ENCODE data around the gene MACROH2A2. TPM values are rescaled to one million over a fixed set of nuclear protein-coding genes. Genes with fewer than 3 reads are reported as not detected.
"Not testable (repeated sequence)": the region's sequence is repeated elsewhere in the genome, so short reads cannot be mapped to it uniquely, and the experiment has no call there.

MACROH2A2 gene
- total RNA-seq, 3 donors from 2014 or later = 7.3 to 13.6 (median 8.7) TPM

- no peak overlapping the region for H3K4me3 ChIP-seq
- ATAC-seq (peak; percentile 39), DNase-seq (no peak)
- no peaks in the 10 kb centered on the region for H3K4me1 ChIP-seq (ENCODE audit: low read depth)
- no peak for TF ChIP-seq CTCF (IDR thresholded peaks at IDR 0.05)
- no peaks in the 10 kb centered on the region for H3K36me3 ChIP-seq (ENCODE audit: low read depth)
- intact Hi-C loops (cut with DNase I, micrococcal nuclease) = no loop called here
- no peaks in the 10 kb centered on the region for H3K9me3 ChIP-seq
These were observed 16.7 kb downstream of the MACROH2A2 start for GRCh38 chr10:70069346-70069745.

- Histone ChIP-seq H3K4me3 (no peak overlapping the region), H3K9me3 (no peaks in the 10 kb centered on the region), H3K36me3 (ENCODE audit: low read depth) (no peaks in the 10 kb centered on the region), H3K4me1 (ENCODE audit: low read depth) (no peaks in the 10 kb centered on the region)
- no peak for TF ChIP-seq CTCF (IDR thresholded peaks at IDR 0.05)
- no peak for ATAC-seq
- no peak for DNase-seq
- intact Hi-C loops (cut with DNase I, micrococcal nuclease) = no loop called here
These were observed 18.2 kb downstream of the MACROH2A2 start for GRCh38 chr10:70070834-70071233.

- DNase-seq = no peak
- Histone ChIP-seq H3K9me3 (no peaks in the 10 kb centered on the region), H3K36me3 (ENCODE audit: low read depth) (no peaks in the 10 kb centered on the region), H3K4me1 (ENCODE audit: low read depth) (no peaks in the 10 kb centered on the region), H3K4me3 (no peak overlapping the region)
- no peak for ATAC-seq
- TF ChIP-seq CTCF (IDR thresholded peaks at IDR 0.05) = no peak
- intact Hi-C loops (cut with DNase I, micrococcal nuclease) = no loop called here
These were observed 21.5 kb downstream of the MACROH2A2 start for GRCh38 chr10:70074165-70074564.

GRCh38 chr10:70074971-70075370 lies 22.3 kb downstream of the MACROH2A2 start:
- ATAC-seq (no peak), DNase-seq (no peak)
- no peaks in the 10 kb centered on the region for H3K36me3 ChIP-seq (ENCODE audit: low read depth)
- no peak overlapping the region for H3K4me3 ChIP-seq
- no peak for TF ChIP-seq CTCF (IDR thresholded peaks at IDR 0.05)
- H3K9me3 ChIP-seq = no peaks in the 10 kb centered on the region
- intact Hi-C loops (cut with DNase I, micrococcal nuclease) = no loop called here
- H3K4me1 ChIP-seq (ENCODE audit: low read depth) = no peaks in the 10 kb centered on the region

- ATAC-seq (no peak), DNase-seq (no peak)
- Histone ChIP-seq H3K4me3 (no peak overlapping the region), H3K36me3 (ENCODE audit: low read depth) (no peaks in the 10 kb centered on the region), H3K9me3 (no peaks in the 10 kb centered on the region), H3K4me1 (ENCODE audit: low read depth) (no peaks in the 10 kb centered on the region)
- no peak for TF ChIP-seq CTCF (IDR thresholded peaks at IDR 0.05)
- intact Hi-C loops (cut with DNase I, micrococcal nuclease) = no loop called here
These were observed 25.7 kb downstream of the MACROH2A2 start for GRCh38 chr10:70078329-70078728.

- no peak for ATAC-seq
- no peak overlapping the region for H3K4me3 ChIP-seq
- DNase-seq = no peak
- H3K4me1 ChIP-seq (ENCODE audit: low read depth) = no peaks in the 10 kb centered on the region
- intact Hi-C loops (cut with DNase I, micrococcal nuclease) = no loop called here
- TF ChIP-seq CTCF (IDR thresholded peaks at IDR 0.05) = no peak
- H3K9me3 ChIP-seq = no peaks in the 10 kb centered on the region
- no peaks in the 10 kb centered on the region for H3K36me3 ChIP-seq (ENCODE audit: low read depth)
These were observed 26.3 kb downstream of the MACROH2A2 start for GRCh38 chr10:70078937-70079336.

GRCh38 chr10:70080789-70081188 lies 28.1 kb downstream of the MACROH2A2 start:
- ATAC-seq; H3K4me3 ChIP-seq; H3K36me3 ChIP-seq (ENCODE audit: low read depth); intact Hi-C loops (cut with DNase I, micrococcal nuclease); DNase-seq; H3K4me1 ChIP-seq (ENCODE audit: low read depth); H3K9me3 ChIP-seq: not testable (repeated sequence)

Data from mucosa of descending colon (tissue), 3 donors.